A549 (cell line): ENCODE measurements around the gene RAB1B. TPM values are rescaled to one million over a fixed set of nuclear protein-coding genes. Genes with fewer than 3 reads are reported as not detected.
A peak's percentile ranks its signal among the peaks of the same experiment; 100 is the strongest.

ENCODE experiments used
- ATAC-seq, 2 experiments: fragments of 200-7000 bp in 1 of 2; fragments of >200 bp in 1 of 2; cut with Nextera tagmentation in 1 of 2; cut with Tn5 transposase in 1 of 2; 3 replicates each; pipeline versions ENCODE4 v1.8.0 to v1.9.1; 2018 to 2020; ENCODE audit warnings: mild to moderate bottlenecking in 1 of 2, moderate library complexity in 1 of 2
- CTCF ChIA-PET: fragments of 300-600 bp; sonication (Branson Sonifier 250); formaldehyde crosslinking; extraction: SDS; loops from one replicate; lab custom pipeline; 2021; ENCODE audit warnings: antibody characterized with exemption, inconsistent platforms; lab: Yijun Ruan, JAX
- POLR2A ChIA-PET: fragments of 350-600 bp; formaldehyde crosslinking; extraction: SDS; loops from one replicate; lab custom pipeline; 2021; ENCODE audit warnings: antibody characterized with exemption, inconsistent platforms; lab: Yijun Ruan, JAX
- DNase-seq, 2 experiments: peaks; one replicate each; pipeline versions ENCODE4 v3.0.0 to v3.0.0-alpha.2; 2011 to 2016; ENCODE audit warnings: low read depth in 1 of 2, low spot score in 1 of 2
- FAIRE-seq: peaks from 2 replicates; lab custom pipeline; 2011; peaks lifted over from hg19 to GRCh38; lab: Jason Lieb, UNC
- H3K27ac ChIP-seq, 2 experiments: fragments of >200 bp; sonication (Bioruptor Twin); formaldehyde crosslinking; 3 replicates each; pipeline ENCODE4 v1.5.1; 2016 to 2017
- H3K4me1 ChIP-seq: fragments of >200 bp; sonication (Bioruptor Twin); formaldehyde crosslinking; 3 replicates; pipeline ENCODE4 v1.6.1; 2016
- H3K4me2 ChIP-seq: fragments of >200 bp; sonication (Bioruptor Twin); formaldehyde crosslinking; 3 replicates; pipeline ENCODE4 v1.6.1; 2016
- H3K4me3 ChIP-seq: fragments of >200 bp; sonication (Bioruptor Twin); formaldehyde crosslinking; 3 replicates; pipeline ENCODE4 v1.5.1; 2016
- H3K9me3 ChIP-seq: fragments of >200 bp; sonication (Bioruptor Twin); formaldehyde crosslinking; 3 replicates; pipeline ENCODE4 v1.6.1; 2016
- BHLHE40 ChIP-seq: IDR thresholded peaks from 2 replicates; pipeline ENCODE4 v1.6.1; 2012; ENCODE audit warnings: low read depth, low read length, inconsistent platforms
- EP300 ChIP-seq, 2 experiments: fragments of >200 bp; sonication (Bioruptor Twin); formaldehyde crosslinking; IDR thresholded peaks; 2 replicates in 1 of 2; 3 replicates in 1 of 2; pipeline ENCODE4 v1.6.1; 2016 to 2017
- ESRRA ChIP-seq: fragments of 150-350 bp; IDR thresholded peaks from 2 replicates; pipeline ENCODE4 v1.6.1; 2014; ENCODE audit warnings: mild to moderate bottlenecking, low read length, borderline replicate concordance
- FOSL2 ChIP-seq, 2 experiments: fragments of 450-650 bp in 1 of 2; fragments of >200 bp in 1 of 2; sonication (Bioruptor Twin) in 1 of 2; formaldehyde crosslinking; IDR thresholded peaks; 2 replicates each; pipeline versions ENCODE4 v1.5.0 to v1.6.1; 2016 to 2020; ENCODE audit warnings: mild to moderate bottlenecking in 1 of 2, moderate library complexity in 1 of 2
- HDAC2 ChIP-seq: fragments of 200-600 bp; sonication (generic); IDR thresholded peaks from 2 replicates; pipeline ENCODE4 v1.6.1; 2016
- HOXB5 ChIP-seq: fragments of 250-450 bp; sonication (Bioruptor Pico); IDR thresholded peaks from 2 replicates; pipeline ENCODE4 v1.5.0; 2020; ENCODE audit warnings: mild to moderate bottlenecking, moderate library complexity
- JUN ChIP-seq, 2 experiments: fragments of >200 bp; sonication (Bioruptor Twin); formaldehyde crosslinking; IDR thresholded peaks; 2 replicates in 1 of 2; 3 replicates in 1 of 2; pipeline ENCODE4 v1.6.1; 2016 to 2017
- MAFK ChIP-seq: fragments of 450-650 bp; IDR thresholded peaks from 2 replicates; pipeline ENCODE4 v1.6.1; 2014; ENCODE audit not compliant: partially characterized antibody
- PHF8 ChIP-seq: fragments of 200-600 bp; sonication (generic); IDR thresholded peaks from 2 replicates; pipeline ENCODE4 v1.6.1; 2016; ENCODE audit warnings: low read depth, mild to moderate bottlenecking, antibody characterized with exemption, moderate library complexity, borderline replicate concordance
- POLR2A ChIP-seq: IDR thresholded peaks from 2 replicates; pipeline ENCODE4 v1.6.1; 2012; ENCODE audit warnings: mild to moderate bottlenecking, low read length
- RAD21 ChIP-seq, 2 experiments: fragments of >200 bp in 1 of 2; sonication (Bioruptor Twin) in 1 of 2; formaldehyde crosslinking in 1 of 2; IDR thresholded peaks in 1 of 2; conservative IDR thresholded peaks in 1 of 2; 2 replicates in 1 of 2; 3 replicates in 1 of 2; pipeline ENCODE4 v1.6.1; 2012 to 2018; ENCODE audit warnings: inconsistent platforms in 1 of 2
- RARB ChIP-seq: fragments of 250-450 bp; sonication (Bioruptor Pico); IDR thresholded peaks from 2 replicates; pipeline ENCODE4 v1.8.0; 2021; ENCODE audit warnings: mild to moderate bottlenecking, moderate library complexity
- ZC3H11A ChIP-seq: fragments of 450-650 bp; IDR thresholded peaks from 2 replicates; pipeline ENCODE4 v1.6.1; 2014; ENCODE audit warnings: antibody characterized with exemption, mild to moderate bottlenecking
- ZSCAN20 ChIP-seq: fragments of 250-450 bp; sonication (Bioruptor Pico); IDR thresholded peaks from 2 replicates; pipeline ENCODE4 v1.8.0; 2022; ENCODE audit warnings: mild to moderate bottlenecking, moderate library complexity
- WGBS: methylation state at CpG from one replicate; pipeline ENCODE4 v1.1.6; 2017; ENCODE audit errors: missing lambda C conversion rate; 5-methylcytosine and 5-hydroxymethylcytosine counted together
- polyA plus RNA-seq, 4 experiments: library from polyadenylated mRNA; depleted of rRNA in 3 of 4; stranded (reverse); fragments of >200 nt; fragmentation: RNase III in 1 of 4; extraction: RNeasy Plus Mini Kit Qiagen cat#74134 plus additional on column Dnase treatment in 1 of 4; gene quantifications; 2 replicates in 3 of 4; 3 replicates in 1 of 4; pipeline ENCODE4 v1.2.3, GENCODE V29; 2011 to 2017
- TF ChIP-seq, protein P1 (sequence below): IDR thresholded peaks from 2 replicates; pipeline ENCODE4 v1.6.1; 2012
- TF ChIP-seq, protein P2 (sequence below): fragments of >200 bp; sonication (Bioruptor Twin); formaldehyde crosslinking; IDR thresholded peaks from 2 replicates; pipeline ENCODE4 v1.6.1; 2016
- TF ChIP-seq, protein P3 (sequence below): fragments of 250-450 bp; sonication (Bioruptor Pico); IDR thresholded peaks from 2 replicates; pipeline ENCODE4 v1.5.0; 2021; ENCODE audit warnings: mild to moderate bottlenecking, moderate library complexity, borderline replicate concordance
- TF ChIP-seq, protein P4 (sequence below): fragments of 150-350 bp; IDR thresholded peaks from 2 replicates; pipeline ENCODE4 v1.6.1; 2014; ENCODE audit warnings: low read depth, mild to moderate bottlenecking, low read length
- TF ChIP-seq, protein P5 (sequence below): fragments of 450-650 bp; IDR thresholded peaks from 2 replicates; pipeline ENCODE4 v1.6.1; 2014; ENCODE audit warnings: antibody characterized with exemption
- TF ChIP-seq, protein P6 (sequence below): IDR thresholded peaks from 2 replicates; pipeline ENCODE4 v1.6.1; 2012; ENCODE audit warnings: low read depth, borderline replicate concordance

RAB1B gene
- polyA plus RNA-seq, 2 of the 4 experiments (the other 2 are of a cell fraction) = 87.8 to 147 TPM

DNA sequence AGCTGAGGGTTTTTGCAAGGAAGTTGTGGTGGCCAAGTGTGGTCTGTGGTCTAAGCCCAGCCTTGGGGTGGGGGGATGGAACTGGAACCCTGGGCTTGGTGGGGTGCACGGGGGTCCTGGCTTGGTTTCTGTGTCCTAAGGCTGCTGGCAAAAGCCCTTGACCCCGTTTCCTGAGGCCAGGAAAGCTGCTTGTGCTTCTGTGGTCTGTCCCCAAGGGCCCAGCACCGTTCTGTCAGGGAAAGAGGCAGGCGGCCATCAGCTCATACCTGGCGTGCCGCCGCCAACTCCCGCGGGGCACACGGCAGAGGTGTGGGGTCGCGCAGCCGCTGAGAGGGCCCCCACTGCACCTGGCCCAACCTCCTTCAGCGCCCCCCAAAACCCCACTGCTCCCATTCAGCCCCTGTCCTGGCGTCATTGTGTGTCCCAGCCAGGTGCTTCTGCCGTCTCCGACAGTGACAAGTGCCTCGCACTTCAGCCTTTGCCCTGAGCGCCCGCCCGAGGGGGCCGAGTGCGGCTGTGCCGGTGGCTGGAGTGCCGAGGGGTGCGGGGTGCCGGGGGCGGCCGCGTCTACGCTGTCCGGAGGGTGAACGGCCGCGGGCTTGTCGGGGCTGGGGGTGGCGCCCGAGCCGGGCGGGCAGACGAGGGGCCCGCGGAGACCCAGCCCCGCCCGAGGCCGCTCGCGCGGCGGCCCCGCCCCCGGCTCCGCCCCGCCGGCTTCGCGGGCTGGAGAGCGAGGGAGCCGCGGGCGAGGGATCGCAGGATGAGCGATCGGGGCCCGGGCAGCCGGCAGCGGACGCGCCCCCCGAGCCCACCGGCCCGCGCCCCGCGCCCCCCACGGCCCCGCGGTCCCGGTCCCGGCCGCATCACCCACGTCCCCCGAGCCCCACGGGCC is 9.3 kb downstream of the RAB1B start, which contains the start of gene CNIH2:
CNIH2 (plus strand) TSS at position 705 of the 892 bp plus-strand sequence. CDS start 282 bp downstream, outside the sequence.
- peak in 1 of 2 experiments; percentile 56 for DNase-seq
- H3K4me2 ChIP-seq = peak within 1 kb of the TSS; percentile 99
- TF ChIP-seq HDAC2 = no peak
- TF ChIP-seq JUN (IDR thresholded peaks at IDR 0.05) = peak in 1 of 2 experiments; percentile 66; a peak in 2 of 5 replicates
- TF ChIP-seq, all 56 proteins: peak for 1
- peaks cover 28% of the 10 kb centered on the region for H3K4me1 ChIP-seq
- POLR2A ChIA-PET = interaction anchor here (1.5 kb wide), 1 partner anchor 10 kb away, joined by 3 read pairs; no protein-coding TSS in a partner anchor
- peak within 1 kb of the TSS; percentile 42 for H3K4me3 ChIP-seq
- peak in 1 of 2 experiments; percentile 5; a peak in 1 of 6 replicates for ATAC-seq
- peak within 1 kb of the TSS; percentile 36 to 89; a peak in 5 of 6 replicates for H3K27ac ChIP-seq
- CTCF ChIA-PET = interaction anchor here (1.3 kb wide), 1 partner anchor 9 kb away, joined by 3 read pairs; no protein-coding TSS in a partner anchor
- no peaks in the 10 kb centered on the region for H3K9me3 ChIP-seq
- FAIRE-seq = no peak
- 79% methylated on average over 15 of the region's 84 CpGs for WGBS

DNA sequence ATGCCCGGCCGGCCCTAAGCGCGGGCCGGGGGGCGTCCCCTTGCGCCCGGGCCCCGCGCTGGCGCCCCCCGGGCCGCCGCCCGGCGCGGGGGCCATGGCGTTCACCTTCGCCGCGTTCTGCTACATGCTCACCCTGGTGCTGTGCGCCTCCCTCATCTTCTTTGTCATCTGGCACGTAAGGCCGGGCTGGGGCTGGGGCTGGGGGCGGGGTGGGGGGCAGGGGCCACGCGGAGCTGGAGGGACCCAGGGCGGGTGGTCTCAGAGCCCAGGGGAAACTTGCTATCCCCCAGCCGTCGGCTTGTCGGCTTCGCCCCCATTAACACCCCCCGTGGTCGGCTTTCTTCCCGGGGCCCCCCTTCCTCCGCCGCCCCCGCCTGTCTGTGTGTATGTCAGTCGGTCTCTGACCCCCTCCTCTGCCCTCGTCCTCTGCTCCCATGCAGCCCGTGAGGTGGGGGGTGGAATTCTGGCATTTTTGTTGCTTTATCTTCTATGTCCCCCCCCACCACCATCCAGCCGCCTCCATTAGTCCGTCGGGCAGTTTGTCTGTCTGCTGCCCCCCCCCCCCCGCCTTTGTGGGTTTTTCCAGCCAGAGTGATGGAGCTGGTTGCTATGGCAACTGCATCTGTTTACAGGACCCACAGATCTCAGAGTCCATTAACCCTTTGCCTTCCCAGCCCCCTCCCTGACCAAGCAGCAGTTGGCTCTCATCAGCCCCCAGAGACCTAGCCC is 10.1 kb downstream of the RAB1B start:
- FAIRE-seq = no peak
- Histone ChIP-seq H3K27ac (peak overlapping the region; percentile 36 to 89; a peak in 5 of 6 replicates), H3K4me2 (peak overlapping the region; percentile 99), H3K4me3 (peak overlapping the region; percentile 42), H3K4me1 (peaks cover 30% of the 10 kb centered on the region), H3K9me3 (no peaks in the 10 kb centered on the region)
- no peak for ATAC-seq
- POLR2A ChIA-PET = interaction anchor here (1.5 kb wide), 1 partner anchor 11 kb away, joined by 3 read pairs; no protein-coding TSS in a partner anchor
- 10% methylated on average over 4 of the region's 45 CpGs for WGBS
- TF ChIP-seq, protein P1, sequence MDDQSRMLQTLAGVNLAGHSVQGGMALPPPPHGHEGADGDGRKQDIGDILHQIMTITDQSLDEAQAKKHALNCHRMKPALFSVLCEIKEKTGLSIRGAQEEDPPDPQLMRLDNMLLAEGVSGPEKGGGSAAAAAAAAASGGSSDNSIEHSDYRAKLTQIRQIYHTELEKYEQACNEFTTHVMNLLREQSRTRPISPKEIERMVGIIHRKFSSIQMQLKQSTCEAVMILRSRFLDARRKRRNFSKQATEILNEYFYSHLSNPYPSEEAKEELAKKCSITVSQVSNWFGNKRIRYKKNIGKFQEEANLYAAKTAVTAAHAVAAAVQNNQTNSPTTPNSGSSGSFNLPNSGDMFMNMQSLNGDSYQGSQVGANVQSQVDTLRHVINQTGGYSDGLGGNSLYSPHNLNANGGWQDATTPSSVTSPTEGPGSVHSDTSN = no peak
- TF ChIP-seq POLR2A (no peak), PHF8 (no peak), ZC3H11A (no peak)
- TF ChIP-seq, protein P2, sequence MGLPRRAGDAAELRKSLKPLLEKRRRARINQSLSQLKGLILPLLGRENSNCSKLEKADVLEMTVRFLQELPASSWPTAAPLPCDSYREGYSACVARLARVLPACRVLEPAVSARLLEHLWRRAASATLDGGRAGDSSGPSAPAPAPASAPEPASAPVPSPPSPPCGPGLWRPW = no peak
- TF ChIP-seq, protein P3, sequence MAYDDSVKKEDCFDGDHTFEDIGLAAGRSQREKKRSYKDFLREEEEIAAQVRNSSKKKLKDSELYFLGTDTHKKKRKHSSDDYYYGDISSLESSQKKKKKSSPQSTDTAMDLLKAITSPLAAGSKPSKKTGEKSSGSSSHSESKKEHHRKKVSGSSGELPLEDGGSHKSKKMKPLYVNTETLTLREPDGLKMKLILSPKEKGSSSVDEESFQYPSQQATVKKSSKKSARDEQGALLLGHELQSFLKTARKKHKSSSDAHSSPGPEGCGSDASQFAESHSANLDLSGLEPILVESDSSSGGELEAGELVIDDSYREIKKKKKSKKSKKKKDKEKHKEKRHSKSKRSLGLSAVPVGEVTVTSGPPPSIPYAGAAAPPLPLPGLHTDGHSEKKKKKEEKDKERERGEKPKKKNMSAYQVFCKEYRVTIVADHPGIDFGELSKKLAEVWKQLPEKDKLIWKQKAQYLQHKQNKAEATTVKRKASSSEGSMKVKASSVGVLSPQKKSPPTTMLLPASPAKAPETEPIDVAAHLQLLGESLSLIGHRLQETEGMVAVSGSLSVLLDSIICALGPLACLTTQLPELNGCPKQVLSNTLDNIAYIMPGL = no peak
- TF ChIP-seq, protein P4, sequence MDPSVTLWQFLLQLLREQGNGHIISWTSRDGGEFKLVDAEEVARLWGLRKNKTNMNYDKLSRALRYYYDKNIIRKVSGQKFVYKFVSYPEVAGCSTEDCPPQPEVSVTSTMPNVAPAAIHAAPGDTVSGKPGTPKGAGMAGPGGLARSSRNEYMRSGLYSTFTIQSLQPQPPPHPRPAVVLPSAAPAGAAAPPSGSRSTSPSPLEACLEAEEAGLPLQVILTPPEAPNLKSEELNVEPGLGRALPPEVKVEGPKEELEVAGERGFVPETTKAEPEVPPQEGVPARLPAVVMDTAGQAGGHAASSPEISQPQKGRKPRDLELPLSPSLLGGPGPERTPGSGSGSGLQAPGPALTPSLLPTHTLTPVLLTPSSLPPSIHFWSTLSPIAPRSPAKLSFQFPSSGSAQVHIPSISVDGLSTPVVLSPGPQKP = no peak
- peak in 1 of 2 experiments; percentile 63 for DNase-seq
- CTCF ChIA-PET = interaction anchor here (1.6 kb wide), 1 partner anchor 10 kb away, joined by 4 read pairs; the partner anchor contains the start of gene YIF1A

DNA sequence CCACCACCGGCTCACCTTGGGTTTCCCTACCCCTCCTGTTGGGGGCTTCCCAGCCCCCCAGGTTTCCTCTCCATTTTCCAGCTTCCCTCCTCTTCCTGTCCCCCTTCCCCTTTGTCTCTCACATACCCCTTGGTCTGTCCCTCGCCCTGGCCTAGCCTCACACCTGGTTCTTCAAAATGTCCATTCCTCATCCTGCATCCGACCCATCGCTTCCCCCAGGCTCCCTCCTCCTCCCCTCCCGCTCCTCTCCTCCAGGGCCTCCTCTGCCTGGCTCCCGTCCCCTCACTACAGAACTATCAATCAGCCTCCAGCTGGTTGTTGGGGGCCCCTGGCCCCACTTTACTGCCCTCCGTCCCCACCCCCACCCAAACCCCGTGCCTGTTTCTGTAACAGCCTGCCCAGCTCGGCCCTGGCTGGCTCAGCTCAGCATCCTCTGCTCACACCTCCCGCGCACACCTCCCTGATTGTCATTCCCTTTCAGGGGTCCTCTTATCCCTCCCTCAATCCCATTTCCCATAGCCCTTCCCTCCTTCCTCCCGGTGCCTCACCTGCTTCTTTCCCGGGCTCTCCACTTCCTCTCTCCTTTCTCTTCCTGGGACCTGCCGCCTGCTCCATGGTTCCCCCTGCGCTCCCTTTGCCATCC is 10.8 kb downstream of the RAB1B start:
- CTCF ChIA-PET = interaction anchor here (0.8 to 2.3 kb wide), 3 partner anchors 10 to 419 kb away, joined by 3 to 13 read pairs (median 4); partner anchors contain the start of genes MUS81 and YIF1A
- H3K4me2 ChIP-seq = 0 out of 3 replicates have a peak overlapping the region, but pooled peaks have one; percentile 99
- 84% methylated on average over 15 of the region's 15 CpGs for WGBS
- H3K4me1 ChIP-seq = peaks cover 30% of the 10 kb centered on the region
- H3K9me3 ChIP-seq = no peaks in the 10 kb centered on the region
- H3K27ac ChIP-seq = no peak overlapping the region
- no peak for ATAC-seq
- POLR2A ChIA-PET = no interaction called here
- DNase-seq = no peak
- no peak for FAIRE-seq
- H3K4me3 ChIP-seq = no peak overlapping the region
- TF ChIP-seq HOXB5 (no peak), RARB (CRISPR knock-in tag) (no peak), ZSCAN20 (CRISPR knock-in tag) (no peak), EP300 (IDR thresholded peaks at IDR 0.05) (no peak), BHLHE40 (no peak), ESRRA (no peak), MAFK (no peak), ZC3H11A (no peak), FOSL2 (IDR thresholded peaks at IDR 0.05) (no peak), FOSL2 (CRISPR knock-in tag; IDR thresholded peaks at IDR 0.05) (no peak), RAD21 (conservative IDR thresholded peaks at IDR 0.05 in 1 of 2, IDR thresholded peaks at IDR 0.05 in 1 of 2) (no peak)
- TF ChIP-seq, protein P1 = no peak
- TF ChIP-seq, protein P5, sequence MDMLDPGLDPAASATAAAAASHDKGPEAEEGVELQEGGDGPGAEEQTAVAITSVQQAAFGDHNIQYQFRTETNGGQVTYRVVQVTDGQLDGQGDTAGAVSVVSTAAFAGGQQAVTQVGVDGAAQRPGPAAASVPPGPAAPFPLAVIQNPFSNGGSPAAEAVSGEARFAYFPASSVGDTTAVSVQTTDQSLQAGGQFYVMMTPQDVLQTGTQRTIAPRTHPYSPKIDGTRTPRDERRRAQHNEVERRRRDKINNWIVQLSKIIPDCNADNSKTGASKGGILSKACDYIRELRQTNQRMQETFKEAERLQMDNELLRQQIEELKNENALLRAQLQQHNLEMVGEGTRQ = no peak
- TF ChIP-seq, protein P6, sequence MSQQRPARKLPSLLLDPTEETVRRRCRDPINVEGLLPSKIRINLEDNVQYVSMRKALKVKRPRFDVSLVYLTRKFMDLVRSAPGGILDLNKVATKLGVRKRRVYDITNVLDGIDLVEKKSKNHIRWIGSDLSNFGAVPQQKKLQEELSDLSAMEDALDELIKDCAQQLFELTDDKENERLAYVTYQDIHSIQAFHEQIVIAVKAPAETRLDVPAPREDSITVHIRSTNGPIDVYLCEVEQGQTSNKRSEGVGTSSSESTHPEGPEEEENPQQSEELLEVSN = no peak
